HG03066 (cell line): ENCODE measurements around the gene AFDN.

ENCODE experiments used
- ATAC-seq: cut with Tn5 transposase; IDR thresholded peaks from one replicate; pipeline ENCODE4 v1.9.1; 2021; ENCODE audit warnings: low read depth; ENCODE audit not compliant: unreplicated experiment

The AFDN gene

GRCh38 chr6:167795874-167796191 lies 30.9 kb upstream of the AFDN start:
- no peak for ATAC-seq

GRCh38 chr6:167796192-167796981 lies 30.3 kb upstream of the AFDN start:
- no peak for ATAC-seq

GRCh38 chr6:167797011-167797471 lies 29.7 kb upstream of the AFDN start:
- ATAC-seq: no peak

GRCh38 chr6:167797476-167798265 lies 29.0 kb upstream of the AFDN start:
- no peak for ATAC-seq

- no peak for ATAC-seq
These were observed 28.3 kb upstream of the AFDN start for GRCh38 chr6:167798453-167798852.

- no peak for ATAC-seq
These were observed 27.5 kb upstream of the AFDN start for GRCh38 chr6:167799033-167799821.

- ATAC-seq: no peak
These were observed 26.2 kb upstream of the AFDN start for GRCh38 chr6:167800549-167800948.

- ATAC-seq: no peak
These were observed 25.4 kb upstream of the AFDN start for GRCh38 chr6:167801263-167801662.

- ATAC-seq: no peak
These were observed 24.4 kb upstream of the AFDN start for GRCh38 chr6:167802339-167802738.

- no peak for ATAC-seq
These were observed 22.9 kb upstream of the AFDN start for GRCh38 chr6:167803816-167804215.

- no peak for ATAC-seq
These were observed 22.3 kb upstream of the AFDN start for GRCh38 chr6:167804281-167805013.

GRCh38 chr6:167805349-167806060 lies 21.2 kb upstream of the AFDN start:
- ATAC-seq: no peak

- no peak for ATAC-seq
These were observed 20.5 kb upstream of the AFDN start for GRCh38 chr6:167806061-167806700.

GRCh38 chr6:167807200-167807599 lies 19.5 kb upstream of the AFDN start:
- ATAC-seq: no peak

GRCh38 chr6:167807756-167808155 lies 19.0 kb upstream of the AFDN start:
- ATAC-seq: no peak

GRCh38 chr6:167811040-167811439 lies 15.7 kb upstream of the AFDN start:
- no peak for ATAC-seq

- ATAC-seq: no peak
These were observed 15.1 kb upstream of the AFDN start for GRCh38 chr6:167811442-167812087.

- no peak for ATAC-seq
These were observed 14.6 kb upstream of the AFDN start for GRCh38 chr6:167812088-167812487.
